NCI-H446 (cell line): Measurements from ENCODE around the gene ONECUT3.

Experiments used
- DNase-seq, 2 experiments: peaks; one replicate each; lab custom pipeline; 2025; lab: John Stamatoyannopoulos, UW

Gene ONECUT3

GRCh38 chr19:1814833-1815604 is 61.7 kb downstream of the ONECUT3 start:
- no peak for DNase-seq

- DNase-seq: no peak
Observed at GRCh38 chr19:1815605-1816529, 62.6 kb downstream of the ONECUT3 start.

GRCh38 chr19:1816530-1817298 is 63.4 kb downstream of the ONECUT3 start:
- no peak for DNase-seq

- DNase-seq: no peak
Observed at GRCh38 chr19:1817553-1818179, 64.4 kb downstream of the ONECUT3 start.

GRCh38 chr19:1818549-1819195 is 65.4 kb downstream of the ONECUT3 start:
- DNase-seq: no peak

- no peak for DNase-seq
Observed at GRCh38 chr19:1819341-1820255, 66.3 kb downstream of the ONECUT3 start.

GRCh38 chr19:1822210-1822609 is 68.9 kb downstream of the ONECUT3 start:
- DNase-seq: peak; percentile 38 to 93

GRCh38 chr19:1823020-1823419 is 69.7 kb downstream of the ONECUT3 start:
- no peak for DNase-seq

- DNase-seq: no peak
Observed at GRCh38 chr19:1823539-1824251, 70.4 kb downstream of the ONECUT3 start.

GRCh38 chr19:1824252-1824622 is 70.9 kb downstream of the ONECUT3 start:
- DNase-seq: no peak

- DNase-seq: peak; percentile 53 to 86
Observed at GRCh38 chr19:1825909-1826556, 72.7 kb downstream of the ONECUT3 start.

GRCh38 chr19:1826557-1827521 is 73.5 kb downstream of the ONECUT3 start:
- DNase-seq: no peak

GRCh38 chr19:1827566-1828278 is 74.4 kb downstream of the ONECUT3 start:
- DNase-seq: no peak

- DNase-seq: no peak
Observed at GRCh38 chr19:1828279-1829238, 75.3 kb downstream of the ONECUT3 start.

GRCh38 chr19:1829958-1830357 is 76.7 kb downstream of the ONECUT3 start:
- no peak for DNase-seq

GRCh38 chr19:1830568-1830967 is 77.3 kb downstream of the ONECUT3 start:
- DNase-seq: no peak
